Measurements from ENCODE around the gene PANX1. TPM values are rescaled to one million over a fixed set of nuclear protein-coding genes. Genes with fewer than 3 reads are reported as not detected.
A peak's percentile ranks its signal among the peaks of the same experiment; 100 is the strongest.

PANX1 gene
- total RNA-seq, 1 donor: 39.0 TPM

DNA sequence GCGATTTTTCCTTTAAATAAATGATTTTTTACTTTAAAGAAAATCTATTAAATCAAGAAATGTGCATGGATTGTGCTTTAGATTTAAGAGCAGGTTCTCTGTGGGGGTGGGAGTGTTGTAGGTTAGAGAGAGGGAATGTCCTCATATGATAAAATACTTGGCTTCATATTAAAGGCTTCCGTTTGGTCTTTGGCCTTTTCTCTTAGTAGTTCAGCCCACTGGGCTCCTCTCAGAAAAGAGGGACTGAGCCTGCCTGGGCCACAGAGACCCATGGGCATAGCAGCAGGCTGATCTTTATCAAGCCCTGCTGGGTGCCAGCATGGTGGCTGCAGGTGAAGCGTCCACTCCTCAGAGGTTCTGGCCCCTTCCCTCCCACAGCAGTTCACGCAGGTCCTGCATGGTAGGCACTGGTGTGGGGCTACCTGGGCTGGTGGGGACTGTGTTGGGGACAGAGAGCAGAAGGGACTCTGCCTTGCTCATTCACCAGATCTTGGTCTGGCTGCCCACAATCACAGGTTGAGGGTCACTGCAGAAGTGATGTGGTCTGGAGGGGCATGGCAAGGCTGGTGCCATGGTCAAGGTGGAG lies 4.3 kb downstream of the PANX1 start:
- DNase-seq (ENCODE audit: low read depth): no peak
- no peak overlapping the region for H3K4me3 ChIP-seq (ENCODE audit: low read depth, low read length)
- TF ChIP-seq, protein P1, sequence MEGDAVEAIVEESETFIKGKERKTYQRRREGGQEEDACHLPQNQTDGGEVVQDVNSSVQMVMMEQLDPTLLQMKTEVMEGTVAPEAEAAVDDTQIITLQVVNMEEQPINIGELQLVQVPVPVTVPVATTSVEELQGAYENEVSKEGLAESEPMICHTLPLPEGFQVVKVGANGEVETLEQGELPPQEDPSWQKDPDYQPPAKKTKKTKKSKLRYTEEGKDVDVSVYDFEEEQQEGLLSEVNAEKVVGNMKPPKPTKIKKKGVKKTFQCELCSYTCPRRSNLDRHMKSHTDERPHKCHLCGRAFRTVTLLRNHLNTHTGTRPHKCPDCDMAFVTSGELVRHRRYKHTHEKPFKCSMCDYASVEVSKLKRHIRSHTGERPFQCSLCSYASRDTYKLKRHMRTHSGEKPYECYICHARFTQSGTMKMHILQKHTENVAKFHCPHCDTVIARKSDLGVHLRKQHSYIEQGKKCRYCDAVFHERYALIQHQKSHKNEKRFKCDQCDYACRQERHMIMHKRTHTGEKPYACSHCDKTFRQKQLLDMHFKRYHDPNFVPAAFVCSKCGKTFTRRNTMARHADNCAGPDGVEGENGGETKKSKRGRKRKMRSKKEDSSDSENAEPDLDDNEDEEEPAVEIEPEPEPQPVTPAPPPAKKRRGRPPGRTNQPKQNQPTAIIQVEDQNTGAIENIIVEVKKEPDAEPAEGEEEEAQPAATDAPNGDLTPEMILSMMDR (IDR thresholded peaks at IDR 0.05; ENCODE audit: insufficient read depth, low read length): no peak

DNA sequence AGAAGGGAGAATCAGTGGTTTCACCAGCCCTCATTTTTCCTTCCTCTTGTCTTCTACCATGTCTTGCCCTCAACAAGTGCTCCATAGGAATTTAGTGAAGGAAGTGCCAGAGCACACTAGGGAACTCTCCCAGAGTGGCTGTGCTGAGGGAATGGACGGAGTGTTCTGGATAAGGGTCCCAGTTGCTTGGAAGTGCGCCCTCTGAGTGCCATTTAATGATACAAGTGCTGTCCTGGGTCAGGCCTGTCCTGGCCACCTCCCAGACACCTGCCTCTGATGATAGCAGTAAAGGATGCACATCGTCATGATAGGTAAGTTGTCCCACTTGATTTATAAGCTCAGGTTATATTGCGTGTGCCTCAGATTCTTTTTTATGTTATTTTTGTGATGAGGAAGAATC lies 5.1 kb downstream of the PANX1 start:
- no peak overlapping the region for H3K4me3 ChIP-seq (ENCODE audit: low read depth, low read length)
- TF ChIP-seq, protein P1 (IDR thresholded peaks at IDR 0.05; ENCODE audit: insufficient read depth, low read length): no peak
- no peak for DNase-seq (ENCODE audit: low read depth)

DNA sequence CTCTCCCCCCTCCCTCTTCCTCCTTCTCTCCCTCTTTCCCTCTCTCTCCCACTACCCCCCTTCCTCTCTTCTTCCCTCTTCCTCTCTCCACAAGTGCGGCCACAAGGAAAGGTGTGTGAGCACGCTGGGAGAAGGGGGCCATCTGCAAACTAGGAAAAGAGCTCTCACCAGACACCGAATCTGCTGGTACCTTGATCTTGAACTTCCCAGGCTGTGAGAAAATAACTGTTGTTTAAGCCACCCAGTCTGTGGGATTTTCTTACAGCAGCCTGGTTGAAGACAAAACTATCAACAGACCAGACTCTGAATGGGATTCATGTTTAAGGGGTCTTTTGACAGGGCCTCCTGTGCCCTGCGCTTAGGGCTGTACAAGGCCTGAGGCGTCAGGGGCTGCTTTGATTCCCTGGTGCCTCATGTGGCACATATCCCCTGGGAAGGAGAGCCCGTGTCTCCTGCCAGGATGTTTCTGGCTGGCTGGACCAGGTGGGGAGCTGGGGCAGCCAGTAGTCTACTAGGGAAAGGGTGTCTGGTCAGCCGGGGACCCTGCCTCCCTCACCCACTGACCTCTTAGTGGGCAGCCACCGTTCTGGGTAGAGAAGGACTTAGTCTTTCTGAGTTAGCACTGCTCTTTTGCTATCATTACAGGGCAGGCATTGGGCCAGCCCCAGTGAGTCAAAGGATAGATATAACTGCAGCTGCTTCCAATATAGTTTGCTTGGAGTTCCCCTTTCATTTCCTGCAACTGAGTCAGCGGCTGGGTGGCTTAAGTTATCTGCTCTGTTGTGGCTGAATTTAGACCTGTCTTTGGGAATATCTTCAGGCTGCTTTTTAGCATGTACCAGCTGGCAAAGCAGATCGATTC lies 6.2 kb downstream of the PANX1 start:
- TF ChIP-seq, protein P1 (IDR thresholded peaks at IDR 0.05; ENCODE audit: insufficient read depth, low read length): no peak
- DNase-seq (ENCODE audit: low read depth): peak; percentile 94
- peak overlapping the region; percentile 26 for H3K4me3 ChIP-seq (ENCODE audit: low read depth, low read length)

DNA sequence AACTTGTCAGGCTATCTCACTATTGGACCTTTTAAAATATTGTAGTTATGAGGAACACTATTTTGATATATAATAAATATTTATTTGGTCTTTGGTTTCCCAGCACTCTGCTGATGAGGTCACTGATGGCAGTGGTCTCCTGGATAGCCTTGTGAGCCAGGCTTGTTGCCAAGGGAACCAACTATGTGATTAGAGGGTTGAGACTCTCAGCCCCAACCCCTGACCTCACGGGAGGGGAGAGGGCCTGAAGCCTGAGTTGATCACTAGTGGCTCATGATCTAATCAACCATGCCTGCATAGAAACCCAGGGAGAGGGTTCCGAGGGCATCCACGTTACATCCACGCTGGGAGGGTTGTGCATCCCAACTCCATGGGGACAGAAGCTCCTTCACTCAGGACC lies 10.8 kb downstream of the PANX1 start:
- H3K4me3 ChIP-seq (ENCODE audit: low read depth, low read length): no peak overlapping the region
- TF ChIP-seq, protein P1 (IDR thresholded peaks at IDR 0.05; ENCODE audit: insufficient read depth, low read length): no peak
- DNase-seq (ENCODE audit: low read depth): no peak

DNA sequence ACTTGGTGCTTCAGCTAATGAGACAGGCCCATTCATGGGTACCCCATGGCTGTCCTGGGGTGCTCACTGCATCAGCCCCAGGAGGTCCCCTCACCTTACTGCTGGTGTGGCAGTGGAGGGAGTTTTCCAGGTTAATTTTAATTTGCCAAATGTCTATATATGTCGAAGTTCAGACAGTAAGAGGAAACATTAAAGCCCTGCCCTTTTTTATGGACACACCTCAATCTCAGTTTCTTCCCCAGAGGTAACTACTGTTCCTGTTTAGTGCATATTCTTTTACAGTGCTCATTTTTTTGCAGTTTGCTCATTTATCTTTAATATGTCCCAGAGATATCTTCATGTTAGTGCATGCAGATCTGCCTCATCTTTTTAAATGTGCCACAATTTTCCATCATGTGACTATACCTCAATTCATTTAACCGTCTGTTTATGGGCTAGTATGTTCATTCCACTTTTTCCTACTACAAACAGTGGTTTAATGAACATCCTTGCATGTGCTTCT lies 11.6 kb downstream of the PANX1 start:
- no peak overlapping the region for H3K4me3 ChIP-seq (ENCODE audit: low read depth, low read length)
- TF ChIP-seq, protein P1 (IDR thresholded peaks at IDR 0.05; ENCODE audit: insufficient read depth, low read length): no peak
- no peak for DNase-seq (ENCODE audit: low read depth)

DNA sequence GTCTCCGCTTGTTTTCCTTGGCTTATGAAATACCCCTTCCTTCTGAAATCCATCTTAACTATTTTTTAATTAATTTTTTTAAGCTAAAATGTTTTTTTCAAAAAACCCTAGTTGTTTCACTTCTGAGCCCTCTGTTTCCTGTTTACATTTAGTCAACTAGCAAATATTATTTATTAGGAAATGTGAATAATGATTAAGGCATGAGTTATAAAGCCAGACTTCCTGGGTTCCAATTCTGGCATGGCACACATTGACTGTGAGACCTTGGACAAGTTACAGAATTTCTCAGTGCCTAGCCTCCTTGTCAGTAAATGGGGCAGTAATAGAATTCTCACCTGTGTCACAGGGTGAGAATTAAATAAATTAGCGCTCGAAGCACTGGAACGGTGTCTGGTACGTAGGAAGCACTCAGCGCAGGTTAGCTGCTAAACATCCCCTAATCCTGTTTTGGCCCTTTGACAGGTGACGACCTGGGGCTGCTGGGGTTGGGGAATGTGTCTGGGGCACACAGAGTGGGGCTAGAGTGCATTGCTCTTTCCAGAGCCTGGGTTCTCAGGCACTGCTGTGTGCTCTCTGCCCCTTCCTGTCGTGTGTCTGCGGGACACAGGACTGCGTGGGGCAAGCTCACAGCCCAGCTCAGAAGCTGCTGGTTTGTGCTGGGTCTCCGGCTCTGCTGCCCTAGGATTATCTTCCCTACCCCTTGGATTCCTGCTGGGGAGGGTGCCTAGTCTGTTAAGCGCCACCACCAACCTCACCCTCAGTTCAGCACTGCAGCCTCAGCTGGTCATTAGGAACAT lies 13.1 kb downstream of the PANX1 start:
- no peak for DNase-seq (ENCODE audit: low read depth)
- H3K4me3 ChIP-seq (ENCODE audit: low read depth, low read length): no peak overlapping the region
- TF ChIP-seq, protein P1 (IDR thresholded peaks at IDR 0.05; ENCODE audit: insufficient read depth, low read length): no peak

All from fibroblast of the aortic adventitia (primary cell).